ENCODE measurements around the gene NDFIP1. TPM values are rescaled to one million over a fixed set of nuclear protein-coding genes. Genes with fewer than 3 reads are reported as not detected.
"Not testable (repeated sequence)": the region's sequence is repeated elsewhere in the genome, so short reads cannot be mapped to it uniquely, and the experiment has no call there.

NDFIP1 gene
- total RNA-seq, 1 donor from 2014 or later: 43.3 TPM

DNA sequence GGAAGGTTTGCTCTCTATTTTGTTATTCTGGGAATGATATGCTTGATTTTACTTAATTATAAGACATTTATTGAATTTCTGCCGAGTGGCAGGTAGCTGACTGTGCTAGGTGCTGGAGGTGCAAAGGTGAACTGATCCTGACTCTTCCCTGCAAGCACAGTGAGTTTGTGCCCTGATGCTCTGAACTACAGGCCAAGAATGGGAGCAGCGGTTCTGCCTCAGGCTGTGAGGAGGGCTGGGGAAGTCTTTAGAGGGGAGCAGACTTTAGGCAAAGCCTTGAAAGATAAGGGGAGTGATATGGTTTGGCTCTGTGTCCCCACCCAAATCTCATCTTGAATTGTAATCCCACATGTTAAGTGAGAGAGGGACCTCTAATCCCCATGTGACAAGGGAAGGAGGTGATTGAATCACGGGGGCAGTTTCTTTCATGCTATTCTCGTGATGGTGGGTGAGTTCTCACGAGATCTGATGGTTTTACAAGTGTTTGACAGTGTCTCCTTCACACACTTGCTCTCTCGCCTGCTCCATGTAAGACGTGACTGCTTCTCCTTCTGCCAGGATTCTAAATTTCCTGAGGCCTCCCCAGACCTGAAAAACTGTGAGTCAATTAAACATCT is 73.1 kb downstream of the NDFIP1 start:
- Histone ChIP-seq H3K27ac (ENCODE audit: low read depth, low read length) (no peak overlapping the region), H3K4me1 (ENCODE audit: control insufficient read depth in 3 of 3, insufficient read depth in 3 of 3, low read length in 3 of 3) (no peaks in the 10 kb centered on the region), H3K9me3 (ENCODE audit: control insufficient read depth in 3 of 3, low read length in 3 of 3) (no peaks in the 10 kb centered on the region), H3K27me3 (ENCODE audit: control insufficient read depth in 3 of 3, insufficient read depth in 3 of 3, low read length in 3 of 3) (peaks cover 0 to 4% (median 4%) of the 10 kb centered on the region in 3 donors), H3K4me3 (ENCODE audit: low read length in 3 of 3) (no peak overlapping the region), H3K36me3 (ENCODE audit: control insufficient read depth in 3 of 3, insufficient read depth in 3 of 3, low read length in 3 of 3) (no peaks in the 10 kb centered on the region), H3K9ac (ENCODE audit: low read depth in 1 of 3, low read length in 3 of 3) (no peak overlapping the region)

DNA sequence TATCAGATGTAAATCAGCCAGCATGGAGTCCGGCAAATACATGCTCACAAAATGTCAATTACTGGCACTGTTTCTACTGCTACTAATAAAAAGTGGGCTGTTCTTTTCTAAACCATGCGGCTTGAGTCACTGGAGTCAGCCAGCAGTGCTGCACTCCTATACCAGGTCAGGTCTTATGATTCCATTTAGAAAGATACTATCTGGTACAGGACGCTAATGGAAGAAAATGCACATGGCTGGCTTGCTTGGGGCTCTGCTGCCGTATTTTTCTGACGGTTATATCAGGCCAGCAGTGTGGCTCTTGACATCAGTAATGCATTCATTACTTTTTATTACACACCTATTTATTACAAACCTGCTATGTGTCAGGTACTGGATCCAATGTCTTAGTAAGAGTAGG is 74.3 kb downstream of the NDFIP1 start:
- Histone ChIP-seq H3K9ac (ENCODE audit: low read depth in 1 of 3, low read length in 3 of 3) (no peak overlapping the region), H3K36me3 (ENCODE audit: control insufficient read depth in 3 of 3, insufficient read depth in 3 of 3, low read length in 3 of 3) (no peaks in the 10 kb centered on the region), H3K27ac (ENCODE audit: low read depth, low read length) (no peak overlapping the region), H3K4me1 (ENCODE audit: control insufficient read depth in 3 of 3, insufficient read depth in 3 of 3, low read length in 3 of 3) (no peaks in the 10 kb centered on the region), H3K27me3 (ENCODE audit: control insufficient read depth in 3 of 3, insufficient read depth in 3 of 3, low read length in 3 of 3) (peaks cover 0 to 10% (median 6%) of the 10 kb centered on the region in 3 donors), H3K4me3 (ENCODE audit: low read length in 3 of 3) (no peak overlapping the region), H3K9me3 (ENCODE audit: control insufficient read depth in 3 of 3, low read length in 3 of 3) (no peaks in the 10 kb centered on the region)

DNA sequence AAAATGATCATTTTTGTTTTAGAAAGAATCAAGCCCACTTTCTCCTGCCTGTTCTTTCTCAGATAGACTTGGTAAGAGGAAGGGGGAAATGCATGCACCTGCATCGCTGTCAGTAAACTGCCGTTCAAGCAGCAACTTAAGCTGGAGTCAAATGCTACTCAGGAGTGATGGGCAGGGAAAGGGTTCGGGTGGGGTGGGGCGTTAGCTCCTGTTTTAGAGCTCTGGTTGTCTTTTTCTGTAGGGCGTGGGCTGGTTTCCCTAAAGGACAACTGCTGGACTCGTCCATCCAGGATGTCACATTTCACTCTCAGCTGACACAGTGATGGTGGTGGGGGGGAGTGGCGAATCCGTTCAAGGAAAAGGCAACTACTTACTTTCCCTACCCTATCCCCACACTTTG is 75.0 kb downstream of the NDFIP1 start:
- Histone ChIP-seq H3K27me3 (ENCODE audit: control insufficient read depth in 3 of 3, insufficient read depth in 3 of 3, low read length in 3 of 3) (peaks cover 0 to 11% (median 6%) of the 10 kb centered on the region in 3 donors), H3K36me3 (ENCODE audit: control insufficient read depth in 3 of 3, insufficient read depth in 3 of 3, low read length in 3 of 3) (no peaks in the 10 kb centered on the region), H3K4me1 (ENCODE audit: control insufficient read depth in 3 of 3, insufficient read depth in 3 of 3, low read length in 3 of 3) (no peaks in the 10 kb centered on the region), H3K4me3 (ENCODE audit: low read length in 3 of 3) (no peak overlapping the region), H3K9me3 (ENCODE audit: control insufficient read depth in 3 of 3, low read length in 3 of 3) (no peaks in the 10 kb centered on the region), H3K9ac (ENCODE audit: low read depth in 1 of 3, low read length in 3 of 3) (no peak overlapping the region), H3K27ac (ENCODE audit: low read depth, low read length) (no peak overlapping the region)

DNA sequence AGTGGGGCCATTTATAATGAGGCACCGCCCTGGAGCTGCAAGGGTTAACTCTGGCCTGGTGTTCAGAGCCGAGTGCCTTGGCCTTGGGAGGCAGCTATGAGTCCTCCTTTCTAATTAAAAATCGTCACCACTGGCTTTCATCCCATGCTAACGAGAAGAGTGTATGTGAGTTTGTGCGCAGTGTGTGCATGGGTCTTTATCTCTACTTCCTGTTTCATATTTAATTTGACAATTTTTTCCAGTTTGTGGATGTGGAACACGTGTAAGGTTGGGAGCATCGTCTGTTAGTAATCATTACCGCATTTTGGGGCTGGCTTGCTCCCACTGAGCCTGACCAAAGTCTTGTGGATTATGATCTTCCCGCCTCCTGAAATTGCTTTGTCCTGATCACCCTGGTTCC is 76.4 kb downstream of the NDFIP1 start:
- Histone ChIP-seq H3K9ac (ENCODE audit: low read depth in 1 of 3, low read length in 3 of 3) (no peak overlapping the region), H3K36me3 (ENCODE audit: control insufficient read depth in 3 of 3, insufficient read depth in 3 of 3, low read length in 3 of 3) (no peaks in the 10 kb centered on the region), H3K27ac (ENCODE audit: low read depth, low read length) (no peak overlapping the region), H3K4me1 (ENCODE audit: control insufficient read depth in 3 of 3, insufficient read depth in 3 of 3, low read length in 3 of 3) (no peaks in the 10 kb centered on the region), H3K9me3 (ENCODE audit: control insufficient read depth in 3 of 3, low read length in 3 of 3) (no peaks in the 10 kb centered on the region), H3K4me3 (ENCODE audit: low read length in 3 of 3) (no peak overlapping the region), H3K27me3 (ENCODE audit: control insufficient read depth in 3 of 3, insufficient read depth in 3 of 3, low read length in 3 of 3) (peaks cover 0 to 13% (median 6%) of the 10 kb centered on the region in 3 donors)

DNA sequence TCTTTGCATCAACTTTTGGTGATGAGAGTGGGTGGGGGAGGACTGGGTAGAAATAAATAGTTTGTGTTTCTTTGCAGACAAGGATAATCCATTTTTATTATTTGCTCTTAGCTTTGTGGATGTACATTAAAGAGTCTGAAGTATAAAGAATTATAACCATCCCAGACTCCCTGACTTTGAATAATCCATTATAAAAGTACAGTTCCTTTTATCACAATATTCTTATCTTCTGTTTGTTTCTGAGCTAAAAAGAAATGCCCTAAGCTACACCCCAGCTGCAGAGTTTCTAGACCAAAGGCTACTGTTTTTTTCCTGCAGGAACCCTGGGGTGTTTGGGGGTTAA is 77.9 kb downstream of the NDFIP1 start:
- Histone ChIP-seq H3K4me1 (ENCODE audit: control insufficient read depth in 3 of 3, insufficient read depth in 3 of 3, low read length in 3 of 3) (no peaks in the 10 kb centered on the region), H3K9ac (ENCODE audit: low read depth in 1 of 3, low read length in 3 of 3) (no peak overlapping the region), H3K9me3 (ENCODE audit: control insufficient read depth in 3 of 3, low read length in 3 of 3) (no peaks in the 10 kb centered on the region), H3K27me3 (ENCODE audit: control insufficient read depth in 3 of 3, insufficient read depth in 3 of 3, low read length in 3 of 3) (peaks cover 0 to 13% (median 6%) of the 10 kb centered on the region in 3 donors), H3K4me3 (ENCODE audit: low read length in 3 of 3) (no peak overlapping the region), H3K27ac (ENCODE audit: low read depth, low read length) (no peak overlapping the region), H3K36me3 (ENCODE audit: control insufficient read depth in 3 of 3, insufficient read depth in 3 of 3, low read length in 3 of 3) (no peaks in the 10 kb centered on the region)

DNA sequence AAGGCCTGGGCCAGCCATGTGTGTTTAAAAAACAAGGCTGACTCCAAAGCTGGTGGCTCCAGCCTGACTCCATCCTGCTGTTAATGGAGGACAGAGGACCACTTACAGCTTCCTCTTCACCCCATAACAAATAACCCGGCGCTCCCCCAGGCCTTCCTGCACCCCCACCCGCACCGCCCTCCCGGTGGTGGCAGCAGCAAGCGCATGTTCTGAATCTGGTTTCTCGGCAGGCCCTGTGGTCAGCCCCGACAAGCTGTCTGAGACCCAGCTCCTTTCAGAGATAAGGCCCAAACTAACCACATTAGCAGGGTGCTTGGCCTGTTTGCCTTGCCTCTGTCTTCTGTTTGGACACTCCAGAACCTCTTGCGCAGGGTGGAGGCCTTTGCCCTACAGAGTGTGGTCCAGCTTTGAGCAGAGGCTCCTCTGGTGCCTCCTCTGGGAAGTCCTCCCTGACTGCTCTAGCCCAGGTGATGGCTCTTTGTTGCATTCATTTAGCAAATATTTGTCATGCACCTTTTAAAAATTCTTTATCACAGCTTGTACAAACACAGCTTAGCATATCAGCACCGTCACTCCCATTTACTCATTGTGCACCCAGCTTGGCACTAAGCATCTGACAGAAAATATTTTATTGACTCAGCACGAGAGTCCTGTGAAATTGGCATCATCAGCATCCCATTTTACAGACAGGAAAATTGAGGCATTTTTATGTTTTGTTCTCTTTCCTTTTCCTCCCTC is 78.4 kb downstream of the NDFIP1 start:
- H3K9me3 ChIP-seq (ENCODE audit: control insufficient read depth in 3 of 3, low read length in 3 of 3): no peaks in the 10 kb centered on the region
- H3K27ac ChIP-seq (ENCODE audit: low read depth, low read length): no peak overlapping the region
- no peaks in the 10 kb centered on the region for H3K4me1 ChIP-seq (ENCODE audit: control insufficient read depth in 3 of 3, insufficient read depth in 3 of 3, low read length in 3 of 3)
- no peak overlapping the region for H3K9ac ChIP-seq (ENCODE audit: low read depth in 1 of 3, low read length in 3 of 3)
- H3K36me3 ChIP-seq (ENCODE audit: control insufficient read depth in 3 of 3, insufficient read depth in 3 of 3, low read length in 3 of 3): no peaks in the 10 kb centered on the region
- peaks cover 0 to 13% (median 6%) of the 10 kb centered on the region in 3 donors for H3K27me3 ChIP-seq (ENCODE audit: control insufficient read depth in 3 of 3, insufficient read depth in 3 of 3, low read length in 3 of 3)
- no peak overlapping the region for H3K4me3 ChIP-seq (ENCODE audit: low read length in 3 of 3)

DNA sequence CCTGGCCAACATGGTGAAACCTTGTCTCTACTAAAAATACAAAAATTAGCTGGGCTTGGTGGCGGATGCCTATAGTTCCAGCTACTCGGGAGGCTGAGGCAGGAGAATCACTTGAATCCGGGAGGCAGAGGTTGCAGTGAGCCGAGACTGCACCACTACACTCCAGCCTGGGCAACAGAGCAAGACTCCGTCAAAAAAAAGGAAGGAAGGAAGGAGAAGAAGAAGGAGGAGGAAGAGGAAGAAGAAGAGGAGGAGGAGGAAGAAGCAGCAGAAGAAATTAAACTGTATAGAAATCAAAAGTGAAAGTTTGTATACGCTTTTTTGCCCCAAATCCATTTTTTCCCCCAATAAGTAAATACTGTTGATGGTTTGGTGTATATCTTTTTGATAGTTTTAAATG is 80.1 kb downstream of the NDFIP1 start:
- H3K4me3 ChIP-seq (ENCODE audit: low read length in 3 of 3); H3K27ac ChIP-seq (ENCODE audit: low read depth, low read length); H3K36me3 ChIP-seq (ENCODE audit: control insufficient read depth in 3 of 3, insufficient read depth in 3 of 3, low read length in 3 of 3); H3K9me3 ChIP-seq (ENCODE audit: control insufficient read depth in 3 of 3, low read length in 3 of 3); H3K4me1 ChIP-seq (ENCODE audit: control insufficient read depth in 3 of 3, insufficient read depth in 3 of 3, low read length in 3 of 3); H3K9ac ChIP-seq (ENCODE audit: low read depth in 1 of 3, low read length in 3 of 3): not testable (repeated sequence)
- H3K27me3 ChIP-seq (ENCODE audit: control insufficient read depth in 3 of 3, insufficient read depth in 3 of 3, low read length in 3 of 3): peaks cover 0 to 13% (median 6%) of the 10 kb centered on the region in 3 donors

DNA sequence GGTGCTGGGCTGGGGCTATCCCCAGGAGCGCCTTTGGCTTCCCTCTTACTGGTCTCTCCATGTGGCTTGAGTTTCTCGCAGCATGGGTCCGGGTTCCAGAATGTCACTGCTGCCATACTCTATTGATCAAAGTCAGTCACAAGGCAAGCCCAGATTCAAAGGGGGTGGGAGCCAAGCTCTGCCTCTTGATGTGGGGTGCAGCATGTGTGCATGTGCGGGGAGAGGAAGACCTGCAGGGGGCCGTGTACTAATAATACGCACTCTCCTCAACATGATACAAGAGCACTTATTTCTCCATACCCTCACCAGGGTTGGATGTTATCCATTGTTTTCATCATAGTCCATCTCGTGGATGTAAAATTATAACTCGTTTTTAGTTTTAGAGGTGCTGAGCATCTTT is 81.2 kb downstream of the NDFIP1 start:
- Histone ChIP-seq H3K27ac (ENCODE audit: low read depth, low read length) (no peak overlapping the region), H3K9me3 (ENCODE audit: control insufficient read depth in 3 of 3, low read length in 3 of 3) (no peaks in the 10 kb centered on the region), H3K4me1 (ENCODE audit: control insufficient read depth in 3 of 3, insufficient read depth in 3 of 3, low read length in 3 of 3) (peaks cover 0 to 7% (median 5%) of the 10 kb centered on the region in 3 donors), H3K27me3 (ENCODE audit: control insufficient read depth in 3 of 3, insufficient read depth in 3 of 3, low read length in 3 of 3) (peaks cover 0 to 13% (median 6%) of the 10 kb centered on the region in 3 donors), H3K4me3 (ENCODE audit: low read length in 3 of 3) (no peak overlapping the region), H3K36me3 (ENCODE audit: control insufficient read depth in 3 of 3, insufficient read depth in 3 of 3, low read length in 3 of 3) (no peaks in the 10 kb centered on the region), H3K9ac (ENCODE audit: low read depth in 1 of 3, low read length in 3 of 3) (no peak overlapping the region)

DNA sequence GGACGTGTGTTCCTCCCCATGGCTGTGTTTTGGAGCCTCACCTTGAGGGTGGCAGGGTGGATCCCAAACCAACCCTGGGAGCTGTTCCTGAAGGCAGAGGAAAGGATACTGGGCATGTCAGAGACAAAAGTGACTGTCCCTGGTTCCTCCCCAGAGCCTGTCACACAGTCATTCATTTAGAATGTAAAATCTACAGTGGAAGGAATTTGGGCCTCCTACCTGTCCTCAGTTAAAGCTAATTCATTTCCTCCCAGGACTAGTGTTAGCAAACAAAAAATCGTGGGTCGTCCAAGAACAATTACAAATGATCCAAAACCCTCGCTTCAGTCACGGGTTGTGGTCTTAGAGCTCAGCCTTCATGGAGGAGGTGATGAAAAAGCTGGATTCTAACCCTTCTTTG is 83.2 kb downstream of the NDFIP1 start:
- H3K4me3 ChIP-seq (ENCODE audit: low read length in 3 of 3): no peak overlapping the region
- no peak overlapping the region for H3K27ac ChIP-seq (ENCODE audit: low read depth, low read length)
- H3K9ac ChIP-seq (ENCODE audit: low read depth in 1 of 3, low read length in 3 of 3): no peak overlapping the region
- no peaks in the 10 kb centered on the region for H3K36me3 ChIP-seq (ENCODE audit: control insufficient read depth in 3 of 3, insufficient read depth in 3 of 3, low read length in 3 of 3)
- peaks cover 0 to 9% (median 2%) of the 10 kb centered on the region in 3 donors for H3K27me3 ChIP-seq (ENCODE audit: control insufficient read depth in 3 of 3, insufficient read depth in 3 of 3, low read length in 3 of 3)
- peaks cover 0 to 7% (median 5%) of the 10 kb centered on the region in 3 donors for H3K4me1 ChIP-seq (ENCODE audit: control insufficient read depth in 3 of 3, insufficient read depth in 3 of 3, low read length in 3 of 3)
- no peaks in the 10 kb centered on the region for H3K9me3 ChIP-seq (ENCODE audit: control insufficient read depth in 3 of 3, low read length in 3 of 3)

DNA sequence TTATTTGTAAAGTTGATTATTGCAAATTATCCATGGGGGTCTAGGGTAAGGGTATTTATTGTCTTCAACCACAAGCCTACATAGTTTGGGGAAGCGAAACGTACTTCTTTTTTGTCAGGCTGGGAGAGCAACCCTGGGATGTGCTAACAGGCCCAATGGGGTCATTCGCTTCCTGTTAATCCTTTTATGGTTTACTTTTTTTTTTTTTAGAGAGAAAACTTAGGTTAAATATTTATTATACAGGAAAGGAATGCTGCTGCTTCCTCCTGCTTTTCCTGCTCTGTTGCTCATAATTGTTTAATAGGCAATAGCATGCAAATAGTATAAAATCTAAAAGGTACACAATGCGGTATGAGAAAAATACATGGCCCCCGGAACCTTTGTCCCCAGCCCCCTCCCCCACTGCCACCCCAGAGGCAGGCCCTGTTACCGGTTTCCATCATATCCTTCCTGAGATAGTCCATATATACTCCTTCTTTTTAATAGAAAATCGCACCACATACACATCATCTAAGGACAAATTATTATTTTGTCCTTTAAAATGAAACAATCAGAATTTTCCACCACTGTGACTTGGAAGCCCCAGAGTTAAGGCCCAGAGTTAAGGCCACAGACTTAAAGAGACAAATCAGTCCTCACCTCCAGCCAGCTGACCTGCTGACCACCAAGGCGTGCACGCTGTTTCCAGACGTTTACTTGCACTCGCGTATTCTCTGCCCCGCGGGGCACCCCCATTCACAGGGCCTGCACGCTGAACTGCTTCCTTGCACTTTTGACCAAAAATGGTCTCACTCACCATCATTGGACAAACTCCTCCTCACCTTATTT is 83.9 kb downstream of the NDFIP1 start:
- Histone ChIP-seq H3K27ac (ENCODE audit: low read depth, low read length) (no peak overlapping the region), H3K4me1 (ENCODE audit: control insufficient read depth in 3 of 3, insufficient read depth in 3 of 3, low read length in 3 of 3) (peaks cover 0 to 7% (median 5%) of the 10 kb centered on the region in 3 donors), H3K4me3 (ENCODE audit: low read length in 3 of 3) (no peak overlapping the region), H3K9ac (ENCODE audit: low read depth in 1 of 3, low read length in 3 of 3) (no peak overlapping the region), H3K9me3 (ENCODE audit: control insufficient read depth in 3 of 3, low read length in 3 of 3) (no peaks in the 10 kb centered on the region), H3K27me3 (ENCODE audit: control insufficient read depth in 3 of 3, insufficient read depth in 3 of 3, low read length in 3 of 3) (peaks cover 0 to 7% (median 2%) of the 10 kb centered on the region in 3 donors), H3K36me3 (ENCODE audit: control insufficient read depth in 3 of 3, insufficient read depth in 3 of 3, low read length in 3 of 3) (no peaks in the 10 kb centered on the region)
